Right cardiac atrium (tissue), 5 donors: Measurements from ENCODE around the gene RSL24D1. TPM values are rescaled to one million over a fixed set of nuclear protein-coding genes. Genes with fewer than 3 reads are reported as not detected.
A peak's percentile ranks its signal among the peaks of the same experiment; 100 is the strongest.

ENCODE experiments used
- ATAC-seq, 2 donors: fragments of 200-7000 bp; cut with Tn5 transposase; one replicate each; pipeline versions ENCODE4 v1.8.0 to v1.9.1; 2020; ENCODE audit warnings: moderate library complexity in 2 of 2, mild to moderate bottlenecking in 1 of 2
- DNase-seq, 3 donors: peaks; one replicate each; pipeline ENCODE4 v3.0.0-alpha.2; 2020
- H3K27ac ChIP-seq: one replicate; pipeline ENCODE4 v1.5.1; 2013; ENCODE audit warnings: mild to moderate bottlenecking, low read length, control low read depth, moderate library complexity
- H3K27me3 ChIP-seq: one replicate; pipeline ENCODE4 v1.6.1; 2013; ENCODE audit not compliant: control insufficient read depth, insufficient read depth
- H3K4me1 ChIP-seq: one replicate; pipeline ENCODE4 v1.6.1; 2013; ENCODE audit warnings: low read length; ENCODE audit not compliant: control insufficient read depth, insufficient read depth
- H3K4me3 ChIP-seq: one replicate; pipeline ENCODE4 v1.5.1; 2013; ENCODE audit warnings: low read length, control low read depth
- H3K9me3 ChIP-seq: one replicate; pipeline ENCODE4 v1.6.1; 2013; ENCODE audit warnings: low read length; ENCODE audit not compliant: control insufficient read depth
- WGBS: extraction: QIAGEN DNeasy Blood & Tissue Kit; methylation state at CpG from one replicate; pipeline ENCODE4 v1.1.7; 2013; 5-methylcytosine and 5-hydroxymethylcytosine counted together
- intact Hi-C, 4 donors: fragments of 100-400 bp; cut with DNase I; formaldehyde crosslinking; loops; one replicate each; pipeline versions ENCODE4 v1.11.0 to v1.14.0; 2022 to 2023
- polyA plus RNA-seq: library from polyadenylated mRNA; stranded (reverse); fragments of 200-250 nt; gene quantifications from one replicate; pipeline ENCODE4 v1.2.3, GENCODE V29; 2013
- total RNA-seq, 4 donors: library from RNA; stranded (reverse); fragmentation: NEBNext Ultra II Directional; extraction: Animal tissue kit (Norgen Biotek cat#: 25700); gene quantifications; one replicate each; pipeline ENCODE4 v1.2.1, GENCODE V29; 2021
- donor health status: healthy with polysubstance abuse.
- donor health status: DM: no; HTN: yes; CAD: no.
- donor health status: DM: no; HTN: no; CAD: no.
- donor health status: DM: no; HTN: yes; CAD: no; lungs with severe emphysema.
- donor health status: DM: yes; HTN: yes; CAD: no.

RSL24D1 gene
- total and polyA plus RNA-seq, 5 donors, result 54.0 to 59.2 (median 55.1) TPM

- WGBS, result 100% methylated on average over 1 of the region's 1 CpG
- ATAC-seq (no peak), DNase-seq (no peak)
- H3K4me3 ChIP-seq, result no peak overlapping the region
- no peaks in the 10 kb centered on the region for H3K9me3 ChIP-seq
- H3K27ac ChIP-seq, result no peak overlapping the region
- no peaks in the 10 kb centered on the region for H3K4me1 ChIP-seq
- intact Hi-C loops, result no loop called here
- H3K27me3 ChIP-seq, result no peaks in the 10 kb centered on the region
Observed at GRCh38 chr15:55234800-55235104, 38.0 kb upstream of the RSL24D1 start.

- Histone ChIP-seq H3K4me1 (no peaks in the 10 kb centered on the region), H3K4me3 (no peak overlapping the region), H3K9me3 (no peaks in the 10 kb centered on the region), H3K27ac (no peak overlapping the region), H3K27me3 (no peaks in the 10 kb centered on the region)
- intact Hi-C loops, result no loop called here
- no peak for ATAC-seq
- DNase-seq, result no peak
- 94% methylated on average over 2 of the region's 2 CpGs for WGBS
Observed at GRCh38 chr15:55234104-55234799, 37.5 kb upstream of the RSL24D1 start.

GRCh38 chr15:55231455-55231854 lies 34.7 kb upstream of the RSL24D1 start:
- 99% methylated on average over 1 of the region's 1 CpG for WGBS

GRCh38 chr15:55230953-55231352 lies 34.2 kb upstream of the RSL24D1 start:
- no peaks in the 10 kb centered on the region for H3K27me3 ChIP-seq
- 96% methylated on average over 1 of the region's 1 CpG for WGBS

More at GRCh38 chr15:55231455-55231854, 34.7 kb upstream of the RSL24D1 start:
- DNase-seq, result no peak
- no peak for ATAC-seq
- Histone ChIP-seq H3K27me3 (no peaks in the 10 kb centered on the region), H3K27ac (no peak overlapping the region), H3K4me1 (no peaks in the 10 kb centered on the region), H3K9me3 (no peaks in the 10 kb centered on the region), H3K4me3 (no peak overlapping the region)
- intact Hi-C loops, result no loop called here

GRCh38 chr15:55230051-55230670 lies 33.4 kb upstream of the RSL24D1 start:
- H3K4me1 ChIP-seq, result no peaks in the 10 kb centered on the region
- H3K4me3 ChIP-seq, result no peak overlapping the region
- DNase-seq (no peak), ATAC-seq (no peak)
- intact Hi-C loops, result no loop called here
- H3K27me3 ChIP-seq, result no peaks in the 10 kb centered on the region
- WGBS, result 66% methylated on average over 3 of the region's 3 CpGs
- no peak overlapping the region for H3K27ac ChIP-seq
- H3K9me3 ChIP-seq, result no peaks in the 10 kb centered on the region

More at GRCh38 chr15:55230953-55231352, 34.2 kb upstream of the RSL24D1 start:
- DNase-seq (no peak), ATAC-seq (no peak)
- Histone ChIP-seq H3K4me1 (no peaks in the 10 kb centered on the region), H3K9me3 (no peaks in the 10 kb centered on the region), H3K27ac (no peak overlapping the region), H3K4me3 (no peak overlapping the region)
- intact Hi-C loops, result no loop called here

GRCh38 chr15:55226127-55226526 lies 29.4 kb upstream of the RSL24D1 start:
- H3K27me3 ChIP-seq, result no peaks in the 10 kb centered on the region
- intact Hi-C loops, result no loop called here
- DNase-seq (no peak), ATAC-seq (no peak)
- H3K4me1 ChIP-seq, result no peaks in the 10 kb centered on the region
- no peaks in the 10 kb centered on the region for H3K9me3 ChIP-seq
- 83% methylated on average over 2 of the region's 2 CpGs for WGBS
- no peak overlapping the region for H3K4me3 ChIP-seq
- no peak overlapping the region for H3K27ac ChIP-seq

GRCh38 chr15:55224892-55225291 lies 28.2 kb upstream of the RSL24D1 start:
- no peak overlapping the region for H3K4me3 ChIP-seq
- no peaks in the 10 kb centered on the region for H3K27me3 ChIP-seq
- no peak for DNase-seq
- no peak for ATAC-seq
- H3K9me3 ChIP-seq, result no peaks in the 10 kb centered on the region
- intact Hi-C loops, result loop anchor here in 2 of 4 donors (5.0 kb wide), 1 partner anchor 67 kb away; no protein-coding TSS in a partner anchor
- H3K27ac ChIP-seq, result no peak overlapping the region
- H3K4me1 ChIP-seq, result no peaks in the 10 kb centered on the region

GRCh38 chr15:55222588-55222987 lies 25.8 kb upstream of the RSL24D1 start:
- H3K4me1 ChIP-seq, result no peaks in the 10 kb centered on the region
- no peak for ATAC-seq
- H3K4me3 ChIP-seq, result no peak overlapping the region
- no peak overlapping the region for H3K27ac ChIP-seq
- no peaks in the 10 kb centered on the region for H3K9me3 ChIP-seq
- no peak for DNase-seq
- intact Hi-C loops, result loop anchor here in 2 of 4 donors (5.0 kb wide), 1 partner anchor 70 kb away; no protein-coding TSS in a partner anchor
- no peaks in the 10 kb centered on the region for H3K27me3 ChIP-seq

- Histone ChIP-seq H3K27ac (no peak overlapping the region), H3K9me3 (no peaks in the 10 kb centered on the region), H3K4me1 (no peaks in the 10 kb centered on the region), H3K27me3 (no peaks in the 10 kb centered on the region), H3K4me3 (no peak overlapping the region)
- DNase-seq (peak in 1 of 3 donors; percentile 17), ATAC-seq (peak; percentile 67 to 90)
- WGBS, result 60% methylated on average over 6 of the region's 6 CpGs
- intact Hi-C loops, result loop anchor here in 2 of 4 donors (5.0 kb wide), 1 partner anchor 71 kb away; no protein-coding TSS in a partner anchor
Observed at GRCh38 chr15:55221090-55222011, 24.6 kb upstream of the RSL24D1 start.

- H3K27ac ChIP-seq, result no peak overlapping the region
- DNase-seq, result no peak
- no peaks in the 10 kb centered on the region for H3K9me3 ChIP-seq
- H3K27me3 ChIP-seq, result no peaks in the 10 kb centered on the region
- H3K4me1 ChIP-seq, result no peaks in the 10 kb centered on the region
- no peak overlapping the region for H3K4me3 ChIP-seq
- ATAC-seq, result no peak
- intact Hi-C loops, result loop anchor here in 2 of 4 donors (5.0 kb wide), 1 partner anchor 72 kb away; no protein-coding TSS in a partner anchor
Observed at GRCh38 chr15:55220606-55221005, 23.9 kb upstream of the RSL24D1 start.

- 68% methylated on average over 2 of the region's 2 CpGs for WGBS
- no peak for ATAC-seq
- H3K27ac ChIP-seq, result no peak overlapping the region
- H3K4me1 ChIP-seq, result no peaks in the 10 kb centered on the region
- intact Hi-C loops, result loop anchor here in 2 of 4 donors (2.0 to 10.0 kb wide), 3 partner anchors 73 to 219 kb away; no protein-coding TSS in a partner anchor
- no peak for DNase-seq
- H3K9me3 ChIP-seq, result no peaks in the 10 kb centered on the region
- H3K4me3 ChIP-seq, result no peak overlapping the region
- H3K27me3 ChIP-seq, result no peaks in the 10 kb centered on the region
Observed at GRCh38 chr15:55218056-55218455, 21.3 kb upstream of the RSL24D1 start.
